NB4 (cell line): Measurements from ENCODE around the gene SEH1L.

Experiments
- DNase-seq: peaks from one replicate; pipeline ENCODE4 v3.0.0; 2010; ENCODE audit warnings: low read depth
- H3K4me3 ChIP-seq: one replicate; pipeline ENCODE4 v1.5.1; 2011; ENCODE audit warnings: mild to moderate bottlenecking, low read depth, low read length, moderate library complexity
- MYC ChIP-seq: IDR thresholded peaks from 2 replicates; pipeline ENCODE4 v1.6.1; 2011; ENCODE audit warnings: low read depth, low read length
- POLR2A ChIP-seq: IDR thresholded peaks from 2 replicates; pipeline ENCODE4 v1.6.1; 2011; ENCODE audit warnings: mild to moderate bottlenecking; ENCODE audit not compliant: insufficient read length; ENCODE audit errors: extremely low read depth
- TF ChIP-seq, protein P1 (sequence below): IDR thresholded peaks from one replicate; pipeline ENCODE4 v1.5.1; 2012; ENCODE audit warnings: low read depth, low read length
- TF ChIP-seq, protein P2 (sequence below): IDR thresholded peaks from 2 replicates; pipeline ENCODE4 v1.6.1; 2011; ENCODE audit warnings: low read depth, low read length

Gene SEH1L

DNA sequence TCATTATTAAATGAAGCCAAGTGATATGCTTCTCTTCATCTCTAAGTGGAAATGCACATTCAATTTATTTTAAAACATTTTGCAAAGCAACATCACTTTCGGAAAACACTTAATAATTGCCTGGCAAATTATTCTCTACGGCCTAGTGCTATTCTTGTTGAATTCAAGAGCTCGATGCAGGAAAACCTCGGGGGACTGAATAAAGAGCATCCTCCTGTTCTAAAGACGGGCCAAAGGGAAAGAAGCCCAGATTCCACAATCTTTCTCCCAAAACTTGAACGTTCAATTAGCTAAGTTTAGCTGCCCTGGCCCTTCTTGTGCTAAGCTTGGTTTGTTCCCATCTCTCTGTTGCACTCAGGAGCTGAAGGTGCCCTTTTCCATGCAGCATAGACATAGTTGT lies 23.2 kb upstream of the SEH1L start:
- no peak for DNase-seq
- no peak overlapping the region for H3K4me3 ChIP-seq
- TF ChIP-seq, protein P1, sequence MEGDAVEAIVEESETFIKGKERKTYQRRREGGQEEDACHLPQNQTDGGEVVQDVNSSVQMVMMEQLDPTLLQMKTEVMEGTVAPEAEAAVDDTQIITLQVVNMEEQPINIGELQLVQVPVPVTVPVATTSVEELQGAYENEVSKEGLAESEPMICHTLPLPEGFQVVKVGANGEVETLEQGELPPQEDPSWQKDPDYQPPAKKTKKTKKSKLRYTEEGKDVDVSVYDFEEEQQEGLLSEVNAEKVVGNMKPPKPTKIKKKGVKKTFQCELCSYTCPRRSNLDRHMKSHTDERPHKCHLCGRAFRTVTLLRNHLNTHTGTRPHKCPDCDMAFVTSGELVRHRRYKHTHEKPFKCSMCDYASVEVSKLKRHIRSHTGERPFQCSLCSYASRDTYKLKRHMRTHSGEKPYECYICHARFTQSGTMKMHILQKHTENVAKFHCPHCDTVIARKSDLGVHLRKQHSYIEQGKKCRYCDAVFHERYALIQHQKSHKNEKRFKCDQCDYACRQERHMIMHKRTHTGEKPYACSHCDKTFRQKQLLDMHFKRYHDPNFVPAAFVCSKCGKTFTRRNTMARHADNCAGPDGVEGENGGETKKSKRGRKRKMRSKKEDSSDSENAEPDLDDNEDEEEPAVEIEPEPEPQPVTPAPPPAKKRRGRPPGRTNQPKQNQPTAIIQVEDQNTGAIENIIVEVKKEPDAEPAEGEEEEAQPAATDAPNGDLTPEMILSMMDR = no peak
- TF ChIP-seq POLR2A (no peak), MYC (no peak)
- TF ChIP-seq, protein P2, sequence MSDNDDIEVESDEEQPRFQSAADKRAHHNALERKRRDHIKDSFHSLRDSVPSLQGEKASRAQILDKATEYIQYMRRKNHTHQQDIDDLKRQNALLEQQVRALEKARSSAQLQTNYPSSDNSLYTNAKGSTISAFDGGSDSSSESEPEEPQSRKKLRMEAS = no peak

DNA sequence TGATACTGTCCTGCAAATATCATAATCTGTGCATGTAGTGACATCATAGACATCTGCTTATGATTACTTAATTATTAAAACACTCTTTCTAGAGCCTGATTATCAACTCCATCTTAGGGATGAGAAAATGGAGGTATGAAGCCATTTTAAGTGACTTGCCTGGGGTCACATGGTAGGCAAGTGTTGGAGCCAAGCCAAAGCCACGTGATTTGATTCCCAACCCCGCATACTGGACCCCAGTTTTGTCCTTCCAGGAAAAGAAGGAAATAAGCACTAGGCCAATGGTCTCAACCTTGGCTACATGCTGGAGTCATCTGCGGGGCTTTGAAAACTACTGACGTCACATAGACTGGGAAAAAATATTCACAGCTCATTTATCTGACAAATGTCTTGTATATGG lies 19.6 kb upstream of the SEH1L start:
- TF ChIP-seq, protein P2 = no peak
- TF ChIP-seq MYC (no peak), POLR2A (no peak)
- TF ChIP-seq, protein P1 = no peak
- DNase-seq = no peak
- H3K4me3 ChIP-seq = no peak overlapping the region

DNA sequence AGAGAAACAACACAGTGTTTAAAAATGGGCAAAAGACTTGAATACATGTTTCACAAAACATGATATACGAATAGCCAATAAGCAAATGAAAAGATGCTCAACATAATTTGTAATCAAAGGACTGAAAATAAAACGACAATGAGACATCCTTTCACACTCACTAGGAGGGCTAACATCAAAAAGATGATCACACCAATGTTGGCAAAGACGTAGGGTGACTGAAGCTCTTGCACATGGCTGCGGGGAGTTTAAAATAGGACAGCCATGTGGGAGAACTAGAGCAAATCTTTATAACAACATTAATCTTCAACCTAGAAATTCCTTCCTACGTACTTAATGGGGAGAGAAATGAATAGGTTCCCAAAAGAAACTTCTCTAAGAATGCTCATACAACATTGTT lies 19.2 kb upstream of the SEH1L start:
- no peak for DNase-seq
- no peak overlapping the region for H3K4me3 ChIP-seq
- TF ChIP-seq, protein P2 = no peak
- TF ChIP-seq MYC (no peak), POLR2A (no peak)
- TF ChIP-seq, protein P1 = no peak

DNA sequence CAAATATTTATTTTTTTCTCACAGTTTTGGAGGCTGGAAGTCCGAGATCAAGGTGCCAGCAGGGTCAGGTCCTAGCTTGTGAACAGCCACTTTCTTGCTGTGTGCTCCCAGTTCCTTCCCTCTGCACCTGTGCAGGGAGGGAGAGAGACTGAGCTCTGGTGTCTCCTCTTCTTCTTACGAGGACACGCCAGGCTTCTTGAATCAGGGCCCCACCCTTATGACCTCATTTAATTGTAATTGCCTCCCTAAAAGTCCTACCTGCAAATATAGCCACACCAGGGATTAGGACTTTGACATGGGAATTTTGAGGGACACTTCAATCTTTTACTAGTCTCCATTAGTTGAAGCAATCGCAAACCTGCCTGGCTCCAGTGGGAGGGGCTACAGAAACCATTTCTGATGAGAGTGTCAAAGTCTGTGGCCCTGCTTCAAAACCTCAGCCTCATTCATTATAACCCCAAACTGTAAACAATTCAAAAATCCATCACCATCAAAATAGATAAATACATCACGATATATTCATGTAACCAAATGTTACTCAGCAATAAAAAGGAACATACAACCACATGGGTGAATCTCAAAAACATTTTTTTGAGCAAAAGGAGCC lies 18.2 kb upstream of the SEH1L start:
- DNase-seq = no peak
- no peak overlapping the region for H3K4me3 ChIP-seq
- TF ChIP-seq, protein P1 = no peak
- TF ChIP-seq MYC (no peak), POLR2A (no peak)
- TF ChIP-seq, protein P2 = no peak

DNA sequence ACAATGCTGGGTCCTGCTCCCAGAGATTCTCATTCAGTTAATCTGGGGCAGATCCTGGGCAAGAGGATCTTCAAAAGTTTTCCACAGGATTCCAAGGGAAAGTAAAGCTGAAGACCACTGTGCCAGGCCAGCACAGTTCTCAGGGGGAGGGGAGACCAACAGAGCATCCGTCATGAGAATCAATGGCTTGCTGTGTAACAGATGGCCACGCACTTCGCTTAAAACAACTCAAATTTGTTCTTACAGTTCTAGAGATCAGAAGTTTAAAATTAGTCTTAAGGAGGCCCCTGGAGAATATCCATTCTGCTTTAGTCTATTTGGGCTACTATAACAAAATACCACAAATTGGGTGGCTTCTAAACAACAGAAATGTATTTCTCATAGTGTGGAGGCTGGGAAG lies 17.4 kb upstream of the SEH1L start:
- TF ChIP-seq MYC (no peak), POLR2A (no peak)
- TF ChIP-seq, protein P2 = no peak
- TF ChIP-seq, protein P1 = no peak
- H3K4me3 ChIP-seq = no peak overlapping the region
- DNase-seq = no peak

DNA sequence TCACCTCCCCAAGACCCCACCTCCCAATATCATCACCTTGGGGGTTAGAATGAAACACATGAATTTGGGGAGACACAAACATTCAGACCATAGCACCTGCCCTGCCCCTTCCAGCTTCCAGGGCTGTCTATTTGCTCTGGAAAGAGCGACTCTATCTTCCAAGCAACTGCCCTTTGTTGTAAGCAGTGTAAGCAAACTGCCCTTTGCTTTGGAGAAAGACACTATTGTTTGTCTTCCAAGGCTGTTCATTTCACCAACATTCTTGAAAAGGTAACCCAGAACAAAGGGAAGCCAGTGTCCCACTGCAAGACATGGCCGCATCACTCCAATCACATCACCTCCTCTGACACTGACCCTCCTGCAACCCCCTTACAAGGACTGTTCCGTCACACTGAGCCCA lies 16.9 kb upstream of the SEH1L start:
- no peak for DNase-seq
- TF ChIP-seq MYC = no peak
- TF ChIP-seq POLR2A = no peak
- TF ChIP-seq, protein P2 = no peak
- TF ChIP-seq, protein P1 = no peak
- H3K4me3 ChIP-seq = no peak overlapping the region
